Erythroblast (primary cell): Measurements from ENCODE around the gene ULBP1.
"Not testable (repeated sequence)": the region's sequence is repeated elsewhere in the genome, so short reads cannot be mapped to it uniquely, and the experiment has no call there.

Source experiments
- GATA1 ChIP-seq: IDR thresholded peaks from 2 replicates; pipeline ENCODE4 v1.6.1; 2011; ENCODE audit warnings: low read depth, mild to moderate bottlenecking, control low read depth, low read length, moderate library complexity
- POLR2A ChIP-seq: IDR thresholded peaks from 2 replicates; pipeline ENCODE4 v1.6.1; 2011; ENCODE audit warnings: mild to moderate bottlenecking, low read length

DNA sequence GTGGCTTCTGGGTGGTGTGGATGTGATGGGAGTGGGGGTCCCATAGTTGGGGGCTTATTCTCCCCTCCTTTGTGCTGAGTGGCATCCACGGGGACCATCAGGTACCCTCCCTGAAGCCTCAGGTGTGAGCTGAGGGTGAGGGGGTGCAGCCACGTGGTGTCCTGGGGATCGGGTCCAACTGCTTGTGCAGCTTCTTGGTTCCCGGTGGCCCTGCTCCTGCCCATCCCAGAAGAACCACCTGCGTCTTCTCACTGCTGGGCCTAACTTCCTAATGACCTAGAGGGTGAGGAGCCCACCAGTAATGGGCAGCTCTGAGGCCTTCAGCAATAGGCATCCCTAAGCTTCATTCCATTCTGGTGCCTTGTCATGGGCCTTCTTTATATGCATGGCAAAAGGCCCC is 20.4 kb upstream of the ULBP1 start:
- TF ChIP-seq POLR2A, GATA1: not testable (repeated sequence)
